Panc1 (cell line): ENCODE measurements around the gene CNGA3. TPM values are rescaled to one million over a fixed set of nuclear protein-coding genes. Genes with fewer than 3 reads are reported as not detected.

Experiments used
- ATAC-seq: fragments of 200-7000 bp; cut with Tn5 transposase; 2 replicates; pipeline ENCODE4 v1.9.1; 2020; ENCODE audit warnings: mild to moderate bottlenecking, moderate library complexity
- BruUV-seq: library from RNA; stranded (reverse); fragments of 400-500 nt; replicated peaks from 2 replicates; lab custom pipeline; 2021; lab: Mats Ljungman, UMichigan
- CTCF ChIA-PET: fragments of 300-600 bp; sonication (Branson Sonifier 250); formaldehyde crosslinking; loops from one replicate; lab custom pipeline; 2022; ENCODE audit warnings: antibody characterized with exemption; lab: Charles Lee
- POLR2A ChIA-PET: fragments of 300-600 bp; sonication (Branson Sonifier 250); formaldehyde crosslinking; loops from one replicate; lab custom pipeline; 2022; ENCODE audit warnings: antibody characterized with exemption; lab: Charles Lee
- DNase-seq: peaks from one replicate; pipeline ENCODE4 v3.0.0-alpha.2; 2010; ENCODE audit warnings: low read depth, low spot score
- H3K27ac ChIP-seq: 2 replicates; pipeline ENCODE4 v1.5.1; 2011; ENCODE audit warnings: mild to moderate bottlenecking, low read length, inconsistent platforms
- H3K27me3 ChIP-seq: fragments of 200-500 bp; sonication (Bioruptor generic); 2 replicates; pipeline ENCODE4 v1.6.0; 2014; ENCODE audit warnings: low read length, inconsistent platforms; ENCODE audit not compliant: control insufficient read depth, insufficient read depth
- H3K36me3 ChIP-seq: fragments of 200-500 bp; sonication (Bioruptor generic); 2 replicates; pipeline ENCODE4 v1.5.1; 2014; ENCODE audit warnings: inconsistent platforms, mild to moderate bottlenecking, low read length, moderate library complexity; ENCODE audit not compliant: control insufficient read depth, insufficient read depth
- H3K4me1 ChIP-seq: 2 replicates; pipeline ENCODE4 v1.5.1; 2011; ENCODE audit warnings: inconsistent platforms, mild to moderate bottlenecking, low read length, moderate library complexity; ENCODE audit not compliant: control insufficient read depth, insufficient read depth
- H3K4me3 ChIP-seq, 2 experiments: 2 replicates each; pipeline ENCODE4 v1.5.1; 2011 to 2012; ENCODE audit warnings: low read depth in 2 of 2, low read length in 2 of 2, mild to moderate bottlenecking in 2 of 2, inconsistent platforms in 1 of 2, moderate library complexity in 1 of 2
- H3K9me3 ChIP-seq: fragments of 200-500 bp; sonication (Bioruptor generic); 2 replicates; pipeline ENCODE4 v1.5.1; 2014; ENCODE audit warnings: low read depth, mild to moderate bottlenecking, inconsistent platforms, low read length, moderate library complexity; ENCODE audit not compliant: control insufficient read depth, insufficient read depth
- POLR2AphosphoS5 ChIP-seq: IDR thresholded peaks from 2 replicates; pipeline ENCODE4 v1.6.1; 2012; ENCODE audit warnings: mild to moderate bottlenecking, low read depth, low read length, moderate library complexity
- SIN3A ChIP-seq: IDR thresholded peaks from 2 replicates; pipeline ENCODE4 v1.6.1; 2012; ENCODE audit warnings: low read depth, mild to moderate bottlenecking, low read length, moderate library complexity, borderline replicate concordance; ENCODE audit not compliant: insufficient read depth
- TCF7L2 ChIP-seq: IDR thresholded peaks from 2 replicates; pipeline ENCODE4 v1.6.1; 2011; ENCODE audit warnings: mild to moderate bottlenecking, low read depth, low read length, inconsistent platforms
- in situ Hi-C: cut with HindIII; loops from 2 replicates; pipeline ENCODE4 v1.10.0; 2016; ENCODE audit warnings: low sequenced_read_pairs, low pct_unique_long_range_greater_than_20kb
- intact Hi-C: fragments of 100-400 bp; cut with micrococcal nuclease; formaldehyde crosslinking; loops from one replicate; pipeline ENCODE4 v1.10.0; 2022; ENCODE audit not compliant: unreplicated experiment
- total RNA-seq: library from RNA; stranded (reverse); gene quantifications from one replicate; pipeline ENCODE4 v1.2.1, GENCODE V29; 2021; ENCODE audit not compliant: unreplicated experiment
- TF ChIP-seq, protein P1 (sequence below): fragments of 450-650 bp; IDR thresholded peaks from 2 replicates; pipeline ENCODE4 v1.5.1; 2017; ENCODE audit warnings: mild to moderate bottlenecking
- TF ChIP-seq, protein P2 (sequence below), 2 experiments: IDR thresholded peaks; 2 replicates each; pipeline ENCODE4 v1.6.1; 2011 to 2012; ENCODE audit warnings: low read depth in 2 of 2, control low read depth in 1 of 2, low read length in 1 of 2, mild to moderate bottlenecking in 1 of 2, moderate library complexity in 1 of 2; ENCODE audit not compliant: insufficient read depth in 1 of 2

The CNGA3 gene
- total RNA-seq, 1 experiment from 2014 or later, result not detected

DNA sequence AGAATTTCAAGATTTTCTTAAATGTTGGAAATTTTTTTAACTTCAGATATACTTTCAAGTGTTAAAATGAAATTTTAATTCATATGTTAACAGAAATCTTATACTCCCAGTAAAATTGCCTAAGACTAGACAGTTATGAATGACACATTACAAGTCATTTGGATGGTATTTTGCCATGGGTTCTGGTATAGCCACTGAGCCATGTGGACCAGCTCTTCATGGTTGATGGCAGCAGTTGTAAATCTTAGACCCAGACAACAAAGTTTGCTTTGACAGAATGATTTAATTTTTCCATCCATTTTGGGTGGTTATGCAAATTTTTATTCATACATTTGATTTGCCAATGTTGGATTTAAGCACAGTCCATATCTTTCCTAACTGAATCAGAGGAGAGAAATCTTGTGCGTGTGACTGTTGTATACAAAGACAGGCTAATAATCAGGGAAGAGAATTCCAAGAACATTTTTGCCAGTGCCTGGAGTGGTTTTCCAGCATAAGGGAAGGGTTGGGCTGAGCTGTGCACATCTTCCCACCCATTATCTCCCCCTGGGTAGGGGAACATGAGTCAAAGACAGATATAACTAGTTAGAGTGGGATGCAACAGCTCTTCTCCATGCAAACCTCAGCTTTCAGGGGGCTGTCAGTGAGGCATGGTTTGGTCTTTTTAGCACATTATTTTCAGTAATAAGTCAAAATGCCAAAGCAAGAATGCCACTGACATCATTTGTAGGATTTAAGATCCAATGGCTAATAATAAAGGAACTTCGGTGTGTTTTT lies 70.3 kb downstream of the CNGA3 start:
- no peak overlapping the region for H3K27ac ChIP-seq
- in situ Hi-C loops (no loop called here), intact Hi-C loops (no loop called here)
- TF ChIP-seq TCF7L2 (no peak), POLR2AphosphoS5 (no peak)
- no peaks in the 10 kb centered on the region for H3K4me1 ChIP-seq
- CTCF ChIA-PET, result interaction anchor here (0.6 kb wide), 2 partner anchors 453 to 604 kb away, joined by 3 to 4 read pairs; no protein-coding TSS in a partner anchor
- POLR2A ChIA-PET, result no interaction called here
- no peaks in the 10 kb centered on the region for H3K27me3 ChIP-seq
- DNase-seq (no peak), ATAC-seq (no peak)
- H3K36me3 ChIP-seq, result no peaks in the 10 kb centered on the region
- no TSS peak for BruUV-seq
- H3K4me3 ChIP-seq, result no peak overlapping the region
- no peaks in the 10 kb centered on the region for H3K9me3 ChIP-seq

- no peak overlapping the region for H3K4me3 ChIP-seq
- H3K4me1 ChIP-seq, result no peaks in the 10 kb centered on the region
- no peaks in the 10 kb centered on the region for H3K27me3 ChIP-seq
- ChIA-PET CTCF (no interaction called here), POLR2A (no interaction called here)
- DNase-seq (no peak), ATAC-seq (no peak)
- no peak overlapping the region for H3K27ac ChIP-seq
- intact Hi-C loops (no loop called here), in situ Hi-C loops (no loop called here)
- no TSS peak for BruUV-seq
- TF ChIP-seq SIN3A, result no peak
- no peak for TF ChIP-seq POLR2AphosphoS5
- TF ChIP-seq, protein P1, sequence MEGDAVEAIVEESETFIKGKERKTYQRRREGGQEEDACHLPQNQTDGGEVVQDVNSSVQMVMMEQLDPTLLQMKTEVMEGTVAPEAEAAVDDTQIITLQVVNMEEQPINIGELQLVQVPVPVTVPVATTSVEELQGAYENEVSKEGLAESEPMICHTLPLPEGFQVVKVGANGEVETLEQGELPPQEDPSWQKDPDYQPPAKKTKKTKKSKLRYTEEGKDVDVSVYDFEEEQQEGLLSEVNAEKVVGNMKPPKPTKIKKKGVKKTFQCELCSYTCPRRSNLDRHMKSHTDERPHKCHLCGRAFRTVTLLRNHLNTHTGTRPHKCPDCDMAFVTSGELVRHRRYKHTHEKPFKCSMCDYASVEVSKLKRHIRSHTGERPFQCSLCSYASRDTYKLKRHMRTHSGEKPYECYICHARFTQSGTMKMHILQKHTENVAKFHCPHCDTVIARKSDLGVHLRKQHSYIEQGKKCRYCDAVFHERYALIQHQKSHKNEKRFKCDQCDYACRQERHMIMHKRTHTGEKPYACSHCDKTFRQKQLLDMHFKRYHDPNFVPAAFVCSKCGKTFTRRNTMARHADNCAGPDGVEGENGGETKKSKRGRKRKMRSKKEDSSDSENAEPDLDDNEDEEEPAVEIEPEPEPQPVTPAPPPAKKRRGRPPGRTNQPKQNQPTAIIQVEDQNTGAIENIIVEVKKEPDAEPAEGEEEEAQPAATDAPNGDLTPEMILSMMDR, result no peak
- TF ChIP-seq, protein P2, sequence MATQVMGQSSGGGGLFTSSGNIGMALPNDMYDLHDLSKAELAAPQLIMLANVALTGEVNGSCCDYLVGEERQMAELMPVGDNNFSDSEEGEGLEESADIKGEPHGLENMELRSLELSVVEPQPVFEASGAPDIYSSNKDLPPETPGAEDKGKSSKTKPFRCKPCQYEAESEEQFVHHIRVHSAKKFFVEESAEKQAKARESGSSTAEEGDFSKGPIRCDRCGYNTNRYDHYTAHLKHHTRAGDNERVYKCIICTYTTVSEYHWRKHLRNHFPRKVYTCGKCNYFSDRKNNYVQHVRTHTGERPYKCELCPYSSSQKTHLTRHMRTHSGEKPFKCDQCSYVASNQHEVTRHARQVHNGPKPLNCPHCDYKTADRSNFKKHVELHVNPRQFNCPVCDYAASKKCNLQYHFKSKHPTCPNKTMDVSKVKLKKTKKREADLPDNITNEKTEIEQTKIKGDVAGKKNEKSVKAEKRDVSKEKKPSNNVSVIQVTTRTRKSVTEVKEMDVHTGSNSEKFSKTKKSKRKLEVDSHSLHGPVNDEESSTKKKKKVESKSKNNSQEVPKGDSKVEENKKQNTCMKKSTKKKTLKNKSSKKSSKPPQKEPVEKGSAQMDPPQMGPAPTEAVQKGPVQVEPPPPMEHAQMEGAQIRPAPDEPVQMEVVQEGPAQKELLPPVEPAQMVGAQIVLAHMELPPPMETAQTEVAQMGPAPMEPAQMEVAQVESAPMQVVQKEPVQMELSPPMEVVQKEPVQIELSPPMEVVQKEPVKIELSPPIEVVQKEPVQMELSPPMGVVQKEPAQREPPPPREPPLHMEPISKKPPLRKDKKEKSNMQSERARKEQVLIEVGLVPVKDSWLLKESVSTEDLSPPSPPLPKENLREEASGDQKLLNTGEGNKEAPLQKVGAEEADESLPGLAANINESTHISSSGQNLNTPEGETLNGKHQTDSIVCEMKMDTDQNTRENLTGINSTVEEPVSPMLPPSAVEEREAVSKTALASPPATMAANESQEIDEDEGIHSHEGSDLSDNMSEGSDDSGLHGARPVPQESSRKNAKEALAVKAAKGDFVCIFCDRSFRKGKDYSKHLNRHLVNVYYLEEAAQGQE (IDR thresholded peaks at IDR 0.05; ENCODE audit: insufficient read depth in 1 of 2, low read depth in 2 of 2, low read length in 1 of 2), result no peak
- TF ChIP-seq TCF7L2, result no peak
- H3K9me3 ChIP-seq, result peaks cover 6% of the 10 kb centered on the region; the same call in 1 of the 2 replicates
- no peaks in the 10 kb centered on the region for H3K36me3 ChIP-seq
These were observed 73.3 kb downstream of the CNGA3 start for GRCh38 chr2:98419544-98419943.
